ENCODE measurements around the gene C15orf62.

C15orf62 gene

DNA sequence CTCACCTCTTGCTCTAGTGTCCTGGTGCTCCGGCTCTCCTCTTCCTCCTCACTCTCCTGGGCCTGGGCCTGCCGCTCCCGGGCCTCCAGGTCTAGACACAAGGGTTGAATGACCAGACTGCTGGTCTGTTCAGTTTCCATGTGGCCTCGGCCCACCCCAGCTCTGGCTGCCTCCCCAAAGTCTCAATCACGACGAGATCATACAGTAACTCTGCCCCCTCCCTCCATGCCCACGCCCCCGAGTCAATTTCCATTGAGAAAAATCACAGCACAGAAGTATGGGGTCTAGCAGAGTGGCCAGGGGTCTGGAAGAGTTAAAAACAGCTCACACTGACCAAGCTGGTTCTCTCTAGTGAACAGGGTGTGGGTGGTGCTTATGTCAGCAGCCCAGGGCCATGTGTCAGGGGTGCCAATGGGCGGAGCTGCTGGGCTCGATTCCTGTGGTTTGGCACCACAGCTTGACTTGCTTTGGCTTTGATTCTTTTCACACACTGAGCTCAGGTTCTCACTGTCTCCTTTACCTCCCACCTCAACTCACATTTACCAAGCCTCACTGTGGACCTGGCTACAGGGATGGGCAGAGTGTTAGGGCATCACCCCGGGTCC lies 6.9 kb downstream of the C15orf62 start:
- TF ChIP-seq, protein P1, sequence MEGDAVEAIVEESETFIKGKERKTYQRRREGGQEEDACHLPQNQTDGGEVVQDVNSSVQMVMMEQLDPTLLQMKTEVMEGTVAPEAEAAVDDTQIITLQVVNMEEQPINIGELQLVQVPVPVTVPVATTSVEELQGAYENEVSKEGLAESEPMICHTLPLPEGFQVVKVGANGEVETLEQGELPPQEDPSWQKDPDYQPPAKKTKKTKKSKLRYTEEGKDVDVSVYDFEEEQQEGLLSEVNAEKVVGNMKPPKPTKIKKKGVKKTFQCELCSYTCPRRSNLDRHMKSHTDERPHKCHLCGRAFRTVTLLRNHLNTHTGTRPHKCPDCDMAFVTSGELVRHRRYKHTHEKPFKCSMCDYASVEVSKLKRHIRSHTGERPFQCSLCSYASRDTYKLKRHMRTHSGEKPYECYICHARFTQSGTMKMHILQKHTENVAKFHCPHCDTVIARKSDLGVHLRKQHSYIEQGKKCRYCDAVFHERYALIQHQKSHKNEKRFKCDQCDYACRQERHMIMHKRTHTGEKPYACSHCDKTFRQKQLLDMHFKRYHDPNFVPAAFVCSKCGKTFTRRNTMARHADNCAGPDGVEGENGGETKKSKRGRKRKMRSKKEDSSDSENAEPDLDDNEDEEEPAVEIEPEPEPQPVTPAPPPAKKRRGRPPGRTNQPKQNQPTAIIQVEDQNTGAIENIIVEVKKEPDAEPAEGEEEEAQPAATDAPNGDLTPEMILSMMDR (IDR thresholded peaks at IDR 0.05; ENCODE audit: insufficient read depth, low read depth, low read length, missing control alignments): no peak
- H3K4me3 ChIP-seq (ENCODE audit: low read depth, low read length): no peak overlapping the region
- no peak for DNase-seq (ENCODE audit: low read depth)

DNA sequence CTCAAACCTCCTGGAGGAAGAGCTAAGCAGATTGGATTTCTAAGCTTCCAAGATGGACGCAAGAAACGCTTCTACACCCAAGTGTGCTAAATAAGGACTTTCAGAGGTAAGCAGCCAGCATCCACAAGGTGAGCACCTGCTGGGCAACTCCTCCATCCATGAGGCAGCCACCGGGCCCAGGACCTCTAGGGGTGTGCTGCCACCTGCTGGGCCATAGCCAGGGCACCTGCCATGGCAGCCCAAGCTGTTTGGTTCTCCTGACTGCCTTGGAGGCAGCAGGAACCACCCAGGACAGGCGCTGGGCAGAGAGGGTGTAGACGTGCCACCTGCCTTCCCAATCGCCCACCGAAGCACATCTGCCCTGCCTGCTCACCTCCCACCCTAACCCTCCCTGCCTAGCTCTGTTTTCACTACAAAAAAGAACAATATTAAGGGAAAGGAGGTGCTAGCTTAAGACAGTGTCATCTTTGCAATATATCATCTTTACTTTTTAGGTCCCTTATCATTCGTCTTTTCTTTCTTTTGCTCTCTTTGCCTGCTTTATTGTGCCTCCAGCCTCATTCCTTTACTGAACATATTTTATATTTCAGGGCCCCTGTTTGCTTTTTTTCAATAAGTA lies 12.9 kb downstream of the C15orf62 start:
- DNase-seq (ENCODE audit: low read depth): peak; percentile 86
- TF ChIP-seq, protein P1 (IDR thresholded peaks at IDR 0.05; ENCODE audit: insufficient read depth, low read depth, low read length, missing control alignments): peak; percentile 96
- no peak overlapping the region for H3K4me3 ChIP-seq (ENCODE audit: low read depth, low read length)

DNA sequence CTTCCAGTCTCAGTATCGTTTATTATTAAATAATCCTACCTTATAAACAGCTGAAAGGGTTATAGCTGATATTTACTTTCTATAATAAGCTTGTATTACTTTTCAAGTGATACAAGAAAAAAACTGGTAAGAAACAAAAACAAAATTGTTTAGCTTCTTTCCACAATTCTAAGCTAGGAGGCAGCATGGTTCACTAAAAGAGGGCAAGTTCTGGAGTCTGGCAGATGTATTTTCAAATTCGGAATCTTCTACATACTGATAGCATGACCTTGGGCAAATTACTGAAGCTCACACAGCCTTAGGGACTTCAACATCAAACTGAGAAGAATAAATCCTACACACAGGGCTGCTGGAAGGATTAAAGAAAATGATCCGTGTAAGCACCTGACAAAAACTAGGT lies 15.4 kb downstream of the C15orf62 start:
- no peak overlapping the region for H3K4me3 ChIP-seq (ENCODE audit: low read depth, low read length)
- no peak for DNase-seq (ENCODE audit: low read depth)
- TF ChIP-seq, protein P1 (IDR thresholded peaks at IDR 0.05; ENCODE audit: insufficient read depth, low read depth, low read length, missing control alignments): no peak

DNA sequence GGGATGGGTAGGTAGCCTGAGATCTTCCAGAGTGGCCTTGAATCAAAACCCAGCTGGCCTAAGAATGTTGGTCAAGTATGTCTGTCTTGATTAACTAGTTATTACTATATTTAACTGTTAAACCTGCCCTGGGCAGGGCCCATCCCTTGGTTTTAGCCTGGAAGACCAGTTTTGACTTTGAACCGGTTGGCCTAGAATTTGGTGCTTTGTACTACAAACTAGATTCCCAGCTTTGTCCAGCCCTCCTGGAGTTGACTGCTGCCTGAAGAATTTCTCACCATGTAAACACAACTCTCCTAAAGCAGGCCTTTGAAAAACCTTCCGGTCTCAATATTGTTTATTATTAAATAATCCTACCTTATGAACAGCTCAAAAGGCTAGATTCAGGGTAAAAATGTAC lies 16.0 kb downstream of the C15orf62 start:
- TF ChIP-seq, protein P1 (IDR thresholded peaks at IDR 0.05; ENCODE audit: insufficient read depth, low read depth, low read length, missing control alignments): no peak
- no peak overlapping the region for H3K4me3 ChIP-seq (ENCODE audit: low read depth, low read length)
- no peak for DNase-seq (ENCODE audit: low read depth)

DNA sequence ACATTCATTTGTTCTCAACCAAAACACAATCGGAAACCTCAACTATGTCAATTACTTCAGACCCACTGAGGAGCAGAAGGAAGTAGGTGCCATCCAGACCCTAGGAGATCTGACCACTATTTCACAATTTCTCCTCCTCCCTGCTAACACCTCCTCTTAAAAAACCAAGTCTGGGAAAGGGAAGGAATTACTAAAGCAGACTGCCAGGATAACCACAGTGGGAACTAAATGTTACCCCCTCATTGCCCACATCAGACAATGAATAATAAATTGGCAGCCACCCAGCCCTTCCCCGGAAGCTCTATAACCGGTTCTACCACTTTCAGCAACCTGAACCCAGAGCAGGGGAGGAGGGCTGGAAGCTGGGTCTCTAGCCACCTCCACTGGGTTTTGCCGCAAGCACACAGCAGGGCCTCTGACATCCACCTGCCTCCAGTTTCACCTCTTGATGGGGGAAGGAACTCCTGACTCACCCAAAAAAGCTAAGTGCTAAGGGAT lies 17.6 kb downstream of the C15orf62 start:
- DNase-seq (ENCODE audit: low read depth): no peak
- no peak overlapping the region for H3K4me3 ChIP-seq (ENCODE audit: low read depth, low read length)
- TF ChIP-seq, protein P1 (IDR thresholded peaks at IDR 0.05; ENCODE audit: insufficient read depth, low read depth, low read length, missing control alignments): no peak

DNA sequence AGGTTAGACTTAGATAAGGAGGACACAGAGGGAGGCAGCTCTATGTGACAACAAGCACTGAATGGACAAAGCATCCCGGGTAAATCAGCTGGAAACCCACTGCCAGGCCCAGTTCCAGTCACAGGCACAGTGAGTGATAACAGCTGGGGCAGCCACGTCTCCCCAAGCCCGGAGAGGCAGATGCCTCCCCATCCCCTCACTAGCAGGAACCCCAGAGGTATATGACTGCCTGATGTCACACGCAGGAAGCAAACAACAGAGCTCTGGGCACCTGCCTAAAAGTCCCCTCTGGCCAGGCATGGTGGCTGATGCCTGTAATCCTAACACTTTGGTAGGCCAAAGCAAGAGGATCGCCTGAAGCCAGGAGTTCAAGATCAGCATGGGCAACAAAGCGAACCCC lies 18.2 kb downstream of the C15orf62 start:
- no peak for DNase-seq (ENCODE audit: low read depth)
- no peak overlapping the region for H3K4me3 ChIP-seq (ENCODE audit: low read depth, low read length)
- TF ChIP-seq, protein P1 (IDR thresholded peaks at IDR 0.05; ENCODE audit: insufficient read depth, low read depth, low read length, missing control alignments): no peak
